ENCODE measurements around the gene C5orf46. TPM values are rescaled to one million over a fixed set of nuclear protein-coding genes. Genes with fewer than 3 reads are reported as not detected.
A peak's percentile ranks its signal among the peaks of the same experiment; 100 is the strongest.

The C5orf46 gene
- total RNA-seq, 4 donors from 2014 or later: 28.2 to 130 (median 86.4) TPM

DNA sequence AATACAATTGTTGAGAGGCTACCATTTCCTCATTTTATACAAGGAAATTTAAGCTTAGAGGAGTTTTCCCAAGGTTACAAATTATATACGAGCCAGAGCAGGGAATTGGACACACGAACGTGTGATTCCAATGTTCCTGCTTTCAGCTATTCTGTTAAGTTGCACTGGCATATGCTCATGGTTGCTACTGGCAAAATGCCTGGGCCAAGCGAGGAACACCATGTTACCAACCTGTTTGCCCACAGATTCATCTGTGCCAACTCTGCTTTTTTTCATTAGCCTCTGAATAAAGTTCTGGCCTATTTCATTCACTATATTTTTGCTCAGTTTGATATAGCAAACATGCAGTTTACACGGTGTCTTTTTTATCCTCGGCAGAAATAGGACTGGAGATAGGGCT, 5.1 kb upstream of the C5orf46 start:
- H3K27ac ChIP-seq: no peak overlapping the region
- DNase-seq (ENCODE audit: low spot score in 2 of 2): no peak

DNA sequence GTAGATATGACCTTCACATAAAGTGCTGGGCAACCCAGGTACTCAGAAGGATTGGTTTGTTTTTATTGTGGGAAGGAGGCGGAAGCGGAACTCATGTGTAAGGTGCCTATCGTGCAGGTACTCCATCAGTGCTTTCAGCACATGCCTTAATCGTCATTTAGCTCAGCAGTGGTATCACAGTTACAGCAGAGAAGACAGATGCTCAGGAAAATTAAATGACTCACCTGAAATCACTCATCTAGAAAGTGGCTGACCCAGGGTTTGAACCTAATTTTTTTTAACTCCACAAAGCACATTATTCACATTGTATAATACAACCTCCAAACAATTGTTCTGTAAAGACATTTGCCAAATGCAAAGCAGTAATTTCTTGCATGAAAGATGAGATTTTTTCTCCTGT, 2.2 kb downstream of the C5orf46 start:
- Histone ChIP-seq H3K27ac (no peak overlapping the region), H3K27me3 (no peaks in the 10 kb centered on the region), H3K4me3 (no peak overlapping the region), H3K9me3 (no peaks in the 10 kb centered on the region), H3K4me1 (peaks cover 5% of the 10 kb centered on the region), H3K36me3 (no peaks in the 10 kb centered on the region)
- TF ChIP-seq POLR2A (IDR thresholded peaks at IDR 0.05) (no peak), EP300 (IDR thresholded peaks at IDR 0.05) (no peak), POLR2AphosphoS5 (IDR thresholded peaks at IDR 0.05) (no peak)
- TF ChIP-seq, protein P1, sequence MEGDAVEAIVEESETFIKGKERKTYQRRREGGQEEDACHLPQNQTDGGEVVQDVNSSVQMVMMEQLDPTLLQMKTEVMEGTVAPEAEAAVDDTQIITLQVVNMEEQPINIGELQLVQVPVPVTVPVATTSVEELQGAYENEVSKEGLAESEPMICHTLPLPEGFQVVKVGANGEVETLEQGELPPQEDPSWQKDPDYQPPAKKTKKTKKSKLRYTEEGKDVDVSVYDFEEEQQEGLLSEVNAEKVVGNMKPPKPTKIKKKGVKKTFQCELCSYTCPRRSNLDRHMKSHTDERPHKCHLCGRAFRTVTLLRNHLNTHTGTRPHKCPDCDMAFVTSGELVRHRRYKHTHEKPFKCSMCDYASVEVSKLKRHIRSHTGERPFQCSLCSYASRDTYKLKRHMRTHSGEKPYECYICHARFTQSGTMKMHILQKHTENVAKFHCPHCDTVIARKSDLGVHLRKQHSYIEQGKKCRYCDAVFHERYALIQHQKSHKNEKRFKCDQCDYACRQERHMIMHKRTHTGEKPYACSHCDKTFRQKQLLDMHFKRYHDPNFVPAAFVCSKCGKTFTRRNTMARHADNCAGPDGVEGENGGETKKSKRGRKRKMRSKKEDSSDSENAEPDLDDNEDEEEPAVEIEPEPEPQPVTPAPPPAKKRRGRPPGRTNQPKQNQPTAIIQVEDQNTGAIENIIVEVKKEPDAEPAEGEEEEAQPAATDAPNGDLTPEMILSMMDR (IDR thresholded peaks at IDR 0.05): no peak
- no peak for DNase-seq (ENCODE audit: low spot score in 2 of 2)
- WGBS: 76% methylated on average over 4 of the region's 4 CpGs

More for the DNA sequence above, 5.1 kb upstream of the C5orf46 start:
- no peak overlapping the region for H3K4me3 ChIP-seq
- H3K4me1 ChIP-seq: peaks cover 27% of the 10 kb centered on the region
- H3K36me3 ChIP-seq: no peaks in the 10 kb centered on the region
- H3K27me3 ChIP-seq: no peaks in the 10 kb centered on the region
- TF ChIP-seq POLR2AphosphoS5 (IDR thresholded peaks at IDR 0.05) (no peak), POLR2A (IDR thresholded peaks at IDR 0.05) (no peak), EP300 (IDR thresholded peaks at IDR 0.05) (no peak)
- TF ChIP-seq, protein P1 (IDR thresholded peaks at IDR 0.05): no peak
- WGBS: 48% methylated on average over 6 of the region's 6 CpGs
- H3K9me3 ChIP-seq: no peaks in the 10 kb centered on the region

DNA sequence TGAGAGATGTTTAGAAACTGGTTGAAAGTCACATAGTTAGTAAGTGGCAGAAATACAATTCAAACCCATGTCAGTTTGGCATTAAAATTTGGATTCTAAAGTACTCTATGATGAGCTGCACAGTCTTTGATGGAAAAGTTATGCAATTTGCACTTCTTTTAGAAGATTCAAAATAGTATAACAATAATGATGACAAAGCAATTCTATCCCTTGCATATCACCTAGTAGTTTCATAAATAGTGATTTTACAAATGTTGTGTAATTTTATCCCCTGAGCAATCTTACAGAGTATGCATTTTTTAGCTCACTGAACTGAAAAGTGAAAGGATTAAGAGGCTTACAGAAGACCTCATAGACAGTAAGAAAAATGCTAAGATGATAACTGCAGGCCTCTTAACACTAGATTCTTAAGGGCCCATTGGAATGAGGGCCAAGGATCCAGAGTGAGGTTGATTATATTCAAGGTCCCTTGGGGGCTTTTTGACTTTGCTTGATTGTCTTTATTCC, 3.7 kb downstream of the C5orf46 start:
- no peaks in the 10 kb centered on the region for H3K36me3 ChIP-seq
- peaks cover 5% of the 10 kb centered on the region for H3K4me1 ChIP-seq
- no peaks in the 10 kb centered on the region for H3K9me3 ChIP-seq
- DNase-seq (ENCODE audit: low spot score in 2 of 2): no peak
- TF ChIP-seq POLR2AphosphoS5 (IDR thresholded peaks at IDR 0.05) (no peak), EP300 (IDR thresholded peaks at IDR 0.05) (no peak), POLR2A (IDR thresholded peaks at IDR 0.05) (no peak)
- TF ChIP-seq, protein P1 (IDR thresholded peaks at IDR 0.05): no peak
- no peak overlapping the region for H3K4me3 ChIP-seq
- H3K27ac ChIP-seq: no peak overlapping the region
- no peaks in the 10 kb centered on the region for H3K27me3 ChIP-seq

DNA sequence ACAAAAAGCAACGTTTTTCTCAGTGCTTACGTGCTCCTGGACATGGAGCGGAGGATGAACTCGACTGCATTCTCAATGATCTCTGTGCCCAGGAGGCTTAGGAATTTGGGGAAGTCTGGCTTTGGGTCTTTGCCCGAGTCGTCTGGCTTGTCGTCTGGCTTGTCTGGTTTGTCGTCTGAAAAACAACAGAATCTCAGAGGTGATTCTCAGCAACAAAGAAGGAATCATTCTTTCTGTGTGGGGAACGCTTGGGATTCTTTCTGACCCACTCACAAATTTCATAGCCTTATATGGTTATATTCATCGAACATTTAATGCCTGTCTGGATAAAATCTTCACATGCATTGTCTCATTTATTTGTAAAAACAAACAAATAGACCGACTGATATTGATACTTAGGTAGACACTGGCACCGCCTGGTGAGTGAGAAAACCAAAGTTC, 4.7 kb downstream of the C5orf46 start:
- no peak for DNase-seq (ENCODE audit: low spot score in 2 of 2)

DNA sequence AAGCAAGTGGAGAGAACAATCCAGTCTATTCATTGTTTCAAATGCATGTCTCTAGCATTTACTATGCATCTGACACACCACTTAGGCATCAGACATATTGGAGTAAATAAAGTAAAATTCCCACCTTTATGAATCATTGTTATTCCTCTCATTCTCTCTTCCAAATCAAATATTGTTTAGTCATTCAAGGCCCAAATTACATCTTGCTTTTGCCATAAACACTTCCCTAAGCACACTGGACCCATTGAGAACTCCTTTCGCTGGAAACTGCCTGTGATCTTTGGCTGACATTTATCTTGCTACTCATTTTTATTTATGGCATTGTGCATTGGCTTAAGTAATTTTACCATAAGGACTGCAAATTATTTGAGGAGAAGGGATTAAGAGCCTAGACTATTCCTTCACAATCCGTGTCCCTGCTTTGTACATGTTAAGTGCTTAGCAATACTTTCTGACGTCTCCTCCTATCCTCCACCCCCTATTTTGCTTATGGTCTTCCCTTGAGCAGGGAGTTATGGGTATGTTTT, 7.4 kb downstream of the C5orf46 start:
- Histone ChIP-seq H3K27ac (peak overlapping the region; percentile 39), H3K4me1 (peaks cover 8% of the 10 kb centered on the region), H3K4me3 (no peak overlapping the region), H3K36me3 (no peaks in the 10 kb centered on the region), H3K27me3 (no peaks in the 10 kb centered on the region), H3K9me3 (no peaks in the 10 kb centered on the region)
- WGBS: 85% methylated on average over 3 of the region's 3 CpGs
- DNase-seq (ENCODE audit: low spot score in 2 of 2): no peak
- no peak for TF ChIP-seq POLR2AphosphoS5 (IDR thresholded peaks at IDR 0.05)
- TF ChIP-seq POLR2A (IDR thresholded peaks at IDR 0.05): no peak
- TF ChIP-seq EP300 (IDR thresholded peaks at IDR 0.05): no peak
- TF ChIP-seq, protein P1 (IDR thresholded peaks at IDR 0.05): no peak

More for the DNA sequence above, 4.7 kb downstream of the C5orf46 start:
- no peaks in the 10 kb centered on the region for H3K27me3 ChIP-seq
- H3K4me1 ChIP-seq: peaks cover 1% of the 10 kb centered on the region
- WGBS: 61% methylated on average over 12 of the region's 12 CpGs
- H3K36me3 ChIP-seq: no peaks in the 10 kb centered on the region
- no peaks in the 10 kb centered on the region for H3K9me3 ChIP-seq
- no peak for TF ChIP-seq POLR2A (IDR thresholded peaks at IDR 0.05)
- TF ChIP-seq, protein P1 (IDR thresholded peaks at IDR 0.05): no peak
- TF ChIP-seq EP300 (IDR thresholded peaks at IDR 0.05): no peak
- TF ChIP-seq POLR2AphosphoS5 (IDR thresholded peaks at IDR 0.05): no peak
- H3K27ac ChIP-seq: peak overlapping the region; percentile 25
- H3K4me3 ChIP-seq: no peak overlapping the region

Data from suprapubic skin (tissue), 4 donors.